GM19351 (cell line): Measurements from ENCODE around the gene IP6K3.

Experiments used
- ATAC-seq: cut with Tn5 transposase; IDR thresholded peaks from one replicate; pipeline ENCODE4 v1.9.1; 2021; ENCODE audit warnings: mild to moderate bottlenecking, moderate library complexity; ENCODE audit not compliant: unreplicated experiment

The IP6K3 gene

GRCh38 chr6:33678932-33679490 lies 67.7 kb downstream of the IP6K3 start:
- no peak for ATAC-seq

- no peak for ATAC-seq
Measured at GRCh38 chr6:33678233-33678931, 68.3 kb downstream of the IP6K3 start.

GRCh38 chr6:33677689-33678088 lies 69.0 kb downstream of the IP6K3 start:
- no peak for ATAC-seq

- ATAC-seq: no peak
Measured at GRCh38 chr6:33677143-33677660, 69.5 kb downstream of the IP6K3 start.

GRCh38 chr6:33676416-33677142 lies 70.1 kb downstream of the IP6K3 start:
- ATAC-seq: no peak

- no peak for ATAC-seq
Measured at GRCh38 chr6:33675968-33676367, 70.7 kb downstream of the IP6K3 start.

- no peak for ATAC-seq
Measured at GRCh38 chr6:33673851-33674250, 72.9 kb downstream of the IP6K3 start.

GRCh38 chr6:33672808-33673207 lies 73.9 kb downstream of the IP6K3 start:
- ATAC-seq: no peak

GRCh38 chr6:33671744-33672072 lies 75.0 kb downstream of the IP6K3 start:
- no peak for ATAC-seq
